GM12878 (cell line): ENCODE results near the gene GP2. TPM values are rescaled to one million over a fixed set of nuclear protein-coding genes. Genes with fewer than 3 reads are reported as not detected.

Source experiments
- ATAC-seq: fragments of 200-7000 bp; cut with Tn5 transposase; 3 replicates; pipeline ENCODE4 v1.9.1; 2020; ENCODE audit warnings: mild to moderate bottlenecking, moderate library complexity
- BruUV-seq: library from RNA; stranded (reverse); fragments of 400-500 nt; replicated peaks from 2 replicates; lab custom pipeline; 2021; lab: Mats Ljungman, UMichigan
- CTCF ChIA-PET: fragments of 300-600 bp; sonication (Branson Sonifier 250); formaldehyde crosslinking; extraction: SDS; loops from one replicate; lab custom pipeline; 2021; ENCODE audit warnings: inconsistent platforms; lab: Yijun Ruan, JAX
- POLR2A ChIA-PET: fragments of 350-600 bp; formaldehyde crosslinking; extraction: SDS; loops from one replicate; lab custom pipeline; 2021; ENCODE audit warnings: inconsistent platforms; lab: Charles Lee
- RAD21 ChIA-PET: fragments of 300-600 bp; sonication (Branson Sonifier 250); formaldehyde crosslinking; loops from one replicate; lab custom pipeline; 2023; ENCODE audit warnings: antibody characterized with exemption; ENCODE audit not compliant: unreplicated experiment; lab: Charles Lee
- SMC1A ChIA-PET: fragments of 300-600 bp; sonication (Branson Sonifier 250); formaldehyde crosslinking; loops from one replicate; lab custom pipeline; 2023; ENCODE audit not compliant: unreplicated experiment, uncharacterized antibody; lab: Charles Lee
- DNase-seq: peaks from one replicate; pipeline ENCODE4 v3.0.0-alpha.2; 2011; ENCODE audit warnings: low read depth, low spot score
- FAIRE-seq: peaks from 3 replicates; lab custom pipeline; 2011; peaks lifted over from hg19 to GRCh38; lab: Jason Lieb, UNC
- H2AFZ ChIP-seq: 2 replicates; pipeline ENCODE4 v1.6.0; 2011; ENCODE audit warnings: low read depth, low read length, control low read depth; ENCODE audit not compliant: control insufficient read depth
- H3K27ac ChIP-seq: 2 replicates; pipeline ENCODE4 v1.5.1; 2011; ENCODE audit warnings: control low read depth; ENCODE audit not compliant: control insufficient read depth, insufficient read depth
- H3K27me3 ChIP-seq, 2 experiments: replicated peaks in 1 of 2; 2 replicates each; pipeline versions ENCODE4 v1.6.0 to v1.6.1; 2011; ENCODE audit warnings: low read length in 1 of 2; ENCODE audit not compliant: control insufficient read depth in 2 of 2, insufficient read depth in 2 of 2
- H3K36me3 ChIP-seq, 2 experiments: 2 replicates each; pipeline ENCODE4 v1.5.1; 2011; ENCODE audit warnings: low read length in 1 of 2; ENCODE audit not compliant: control insufficient read depth in 2 of 2, insufficient read depth in 2 of 2
- H3K4me1 ChIP-seq: 2 replicates; pipeline ENCODE4 v1.6.1; 2011; ENCODE audit warnings: mild to moderate bottlenecking, low read length, moderate library complexity, mixed read lengths; ENCODE audit not compliant: control insufficient read depth, insufficient read depth
- H3K4me2 ChIP-seq: 2 replicates; pipeline ENCODE4 v1.6.0; 2011; ENCODE audit warnings: control low read depth; ENCODE audit not compliant: control insufficient read depth, insufficient read depth
- H3K4me3 ChIP-seq: fragments of 200-600 bp; sonication (generic); 2 replicates; pipeline ENCODE4 v1.5.1; 2016
- H3K79me2 ChIP-seq: 2 replicates; pipeline ENCODE4 v1.6.0; 2011; ENCODE audit warnings: low read length; ENCODE audit not compliant: control insufficient read depth, insufficient read depth
- H3K9ac ChIP-seq: 2 replicates; pipeline ENCODE4 v1.8.0; 2011; ENCODE audit warnings: low read length, control low read depth, mixed read lengths; ENCODE audit not compliant: control insufficient read depth, insufficient read depth
- H3K9me3 ChIP-seq: replicated peaks from 3 replicates; pipeline ENCODE4 v1.5.1; 2011; ENCODE audit warnings: mild to moderate bottlenecking, low read length; ENCODE audit not compliant: control insufficient read depth, insufficient read depth
- H4K20me1 ChIP-seq: 2 replicates; pipeline ENCODE4 v1.6.0; 2011; ENCODE audit not compliant: control insufficient read depth, insufficient read depth
- ATF7 ChIP-seq: fragments of 450-650 bp; IDR thresholded peaks from 2 replicates; pipeline ENCODE4 v1.6.1; 2016; ENCODE audit warnings: low read depth, mild to moderate bottlenecking
- CHD4 ChIP-seq: fragments of 200-600 bp; sonication (generic); IDR thresholded peaks from 2 replicates; pipeline ENCODE4 v1.6.1; 2016; ENCODE audit warnings: mild to moderate bottlenecking
- DPF2 ChIP-seq: fragments of 450-650 bp; IDR thresholded peaks from 2 replicates; pipeline ENCODE4 v1.6.1; 2017; ENCODE audit warnings: mild to moderate bottlenecking
- FOXM1 ChIP-seq: IDR thresholded peaks from 2 replicates; pipeline ENCODE4 v1.6.1; 2012; ENCODE audit warnings: low read depth, mild to moderate bottlenecking, inconsistent platforms, low read length, moderate library complexity
- IRF4 ChIP-seq: IDR thresholded peaks from 2 replicates; pipeline ENCODE4 v1.6.1; 2011; ENCODE audit warnings: low read depth, low read length
- MEF2B ChIP-seq: fragments of 450-650 bp; IDR thresholded peaks from 2 replicates; pipeline ENCODE4 v1.6.1; 2018; ENCODE audit warnings: mild to moderate bottlenecking, moderate library complexity; ENCODE audit not compliant: partially characterized antibody, poor library complexity, severe bottlenecking
- MYC ChIP-seq: IDR thresholded peaks from 2 replicates; pipeline ENCODE4 v1.6.1; 2011; ENCODE audit warnings: mild to moderate bottlenecking, low read length, moderate library complexity, inconsistent platforms; ENCODE audit not compliant: insufficient read depth, insufficient replicate concordance, insufficient read length, severe bottlenecking
- NFYB ChIP-seq: IDR thresholded peaks from 2 replicates; pipeline ENCODE4 v1.6.1; 2011; ENCODE audit warnings: low read depth, mild to moderate bottlenecking, low read length, improper control_type of control experiment, moderate library complexity; ENCODE audit not compliant: insufficient read depth
- NR2F1 ChIP-seq: fragments of 450-650 bp; conservative IDR thresholded peaks from 2 replicates; pipeline ENCODE4 v1.6.1; 2017; ENCODE audit warnings: mild to moderate bottlenecking
- PML ChIP-seq: IDR thresholded peaks from 2 replicates; pipeline ENCODE4 v1.6.1; 2012; ENCODE audit warnings: low read length, inconsistent platforms
- RBBP5 ChIP-seq: fragments of 200-600 bp; sonication (generic); conservative IDR thresholded peaks from 2 replicates; pipeline ENCODE4 v1.6.1; 2016
- SIN3A ChIP-seq: IDR thresholded peaks from 2 replicates; pipeline ENCODE4 v1.6.1; 2012; ENCODE audit warnings: low read depth, low read length, improper control_type of control experiment
- SMAD1 ChIP-seq: fragments of 450-650 bp; IDR thresholded peaks from 2 replicates; pipeline ENCODE4 v1.6.1; 2018; ENCODE audit warnings: mild to moderate bottlenecking, low read depth; ENCODE audit not compliant: partially characterized antibody
- ZBED1 ChIP-seq: IDR thresholded peaks from 2 replicates; pipeline ENCODE4 v1.6.1; 2016; ENCODE audit warnings: borderline replicate concordance
- ZNF384 ChIP-seq: IDR thresholded peaks from 2 replicates; pipeline ENCODE4 v1.6.1; 2012; ENCODE audit warnings: low read depth, mild to moderate bottlenecking, low read length, improper control_type of control experiment, borderline replicate concordance
- WGBS: methylation state at CpG from one replicate; pipeline ENCODE4 v1.1.6; 2016; ENCODE audit warnings: low lambda C conversion rate; ENCODE audit not compliant: insufficient replicate concordance, insufficient coverage; ENCODE audit errors: missing lambda C conversion rate; 5-methylcytosine and 5-hydroxymethylcytosine counted together
- in situ Hi-C: fragments of 300-500 bp; cut with MboI; formaldehyde crosslinking; loops from 9 replicates; pipeline ENCODE4 v1.14.3; 2018; ENCODE audit warnings: mixed read lengths
- intact Hi-C: fragments of 100-400 bp; cut with micrococcal nuclease; formaldehyde crosslinking; loops from one replicate; pipeline ENCODE4 v1.14.2; 2022; ENCODE audit not compliant: unreplicated experiment
- polyA plus RNA-seq, 11 experiments: library from polyadenylated mRNA; depleted of rRNA in 4 of 11; unstranded in 6 of 11; stranded (reverse) in 5 of 11; fragments of >200 nt; fragmentation: Nextera tagmentation in 4 of 11; fragmentation: Illumina TruSeq in 1 of 11; extraction: Ambion mirVana in 4 of 11; extraction: Trizol in 1 of 11; gene quantifications; 1 replicate in 1 of 11; 2 replicates in 10 of 11; pipeline versions ENCODE4 v1.2.1 to v1.2.3, GENCODE V29; 2011 to 2016; ENCODE audit warnings: inconsistent platforms in 2 of 11, missing spikeins in 2 of 11, low read depth in 1 of 11
- total RNA-seq, 4 experiments: library from RNA; depleted of rRNA in 3 of 4; stranded (reverse); fragments of >200 nt in 3 of 4; fragmentation: Illumina TruSeq in 1 of 4; extraction: Trizol in 1 of 4; gene quantifications; 2 replicates each; pipeline versions ENCODE4 v1.2.1 to v1.2.3, GENCODE V29; 2013 to 2021
- TF ChIP-seq, protein P1 (sequence below): IDR thresholded peaks from 2 replicates; pipeline ENCODE4 v1.6.1; 2011; ENCODE audit warnings: borderline replicate concordance, low read depth, mild to moderate bottlenecking, moderate library complexity, low read length; ENCODE audit not compliant: insufficient read depth, poor library complexity, severe bottlenecking
- TF ChIP-seq, protein P2 (sequence below): fragments of 450-650 bp; IDR thresholded peaks from 2 replicates; pipeline ENCODE4 v1.6.1; 2016; ENCODE audit warnings: mild to moderate bottlenecking
- TF ChIP-seq, protein P3 (sequence below): fragments of 450-650 bp; IDR thresholded peaks from 2 replicates; pipeline ENCODE4 v1.6.1; 2016; ENCODE audit warnings: mild to moderate bottlenecking

The GP2 gene
- total and polyA plus RNA-seq, 10 of the 15 experiments (the other 5 are each of a cell fraction or from before 2014, with no cell fraction given): 6.9 TPM; not detected in 9

DNA sequence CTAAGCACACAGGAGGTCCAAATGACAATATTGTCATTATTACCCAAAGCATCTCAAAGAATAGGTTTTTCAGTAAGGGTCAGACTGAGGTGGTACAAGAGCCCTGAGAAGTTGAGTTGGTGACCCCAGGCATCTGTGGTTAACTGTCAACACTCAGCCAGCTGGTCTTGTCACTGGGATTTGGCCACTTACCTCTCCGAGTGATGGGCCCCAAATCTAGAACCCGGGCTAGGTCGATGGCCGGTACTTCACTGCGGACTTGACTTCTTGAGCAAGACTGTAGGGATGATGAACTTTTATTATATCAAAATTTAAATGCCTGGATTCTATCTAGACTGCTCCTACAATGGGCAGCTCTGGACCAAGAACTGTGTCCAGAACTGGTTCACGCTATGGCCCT, 11.5 kb downstream of the GP2 start (continued):
- TF ChIP-seq SMAD1 (no peak), IRF4 (no peak), MEF2B (no peak)

DNA sequence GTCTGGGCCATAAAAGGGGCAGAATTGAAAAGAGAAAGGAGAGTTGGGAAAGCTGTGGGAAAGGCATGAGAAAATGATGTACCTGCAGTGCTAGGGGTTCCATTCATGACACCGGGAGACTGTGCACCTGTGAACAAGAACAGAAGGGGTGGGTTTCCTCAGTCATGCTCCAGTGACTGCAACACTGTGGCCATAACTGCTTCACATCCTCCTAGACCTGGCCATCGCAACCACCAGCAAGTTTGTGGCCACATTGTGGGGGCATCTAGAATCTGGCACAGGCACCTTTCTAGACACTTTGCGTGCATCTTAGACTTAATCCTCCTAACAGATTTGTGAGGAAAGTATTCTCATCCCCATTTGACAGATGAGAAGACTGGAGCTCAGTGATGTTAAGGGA, 12.7 kb downstream of the GP2 start:
- no TSS peak for BruUV-seq
- Histone ChIP-seq H4K20me1 (no peaks in the 10 kb centered on the region), H3K9me3 (no peaks in the 10 kb centered on the region), H3K27me3 (no peaks in the 10 kb centered on the region), H3K79me2 (no peaks in the 10 kb centered on the region), H2AFZ (no peak overlapping the region), H3K36me3 (no peaks in the 10 kb centered on the region), H3K4me2 (no peak overlapping the region), H3K4me3 (no peak overlapping the region), H3K27ac (no peak overlapping the region), H3K9ac (no peak overlapping the region), H3K4me1 (no peaks in the 10 kb centered on the region)
- SMC1A ChIA-PET: interaction anchor here (1.3 kb wide), 1 partner anchor 14 kb away, joined by 4 read pairs; no protein-coding TSS in a partner anchor
- in situ Hi-C loops (no loop called here), intact Hi-C loops (no loop called here)
- WGBS: 34% methylated on average over 3 of the region's 3 CpGs
- POLR2A ChIA-PET: no interaction called here
- DNase-seq (no peak), FAIRE-seq (no peak), ATAC-seq (no peak)
- CTCF ChIA-PET: interaction anchor here (0.9 to 1.7 kb wide), 2 partner anchors 9 to 14 kb away, joined by 3 to 4 read pairs; no protein-coding TSS in a partner anchor
- RAD21 ChIA-PET: interaction anchor here (0.7 to 1.0 kb wide), 2 partner anchors 397 to 571 kb away, joined by 3 to 4 read pairs; no protein-coding TSS in a partner anchor
- TF ChIP-seq FOXM1 (no peak), NR2F1 (no peak), MYC (no peak), SIN3A (no peak), ZNF384 (no peak), ZBED1 (no peak), CHD4 (no peak), RBBP5 (no peak), DPF2 (no peak), ATF7 (no peak), PML (no peak), NFYB (no peak)
- TF ChIP-seq, protein P1, sequence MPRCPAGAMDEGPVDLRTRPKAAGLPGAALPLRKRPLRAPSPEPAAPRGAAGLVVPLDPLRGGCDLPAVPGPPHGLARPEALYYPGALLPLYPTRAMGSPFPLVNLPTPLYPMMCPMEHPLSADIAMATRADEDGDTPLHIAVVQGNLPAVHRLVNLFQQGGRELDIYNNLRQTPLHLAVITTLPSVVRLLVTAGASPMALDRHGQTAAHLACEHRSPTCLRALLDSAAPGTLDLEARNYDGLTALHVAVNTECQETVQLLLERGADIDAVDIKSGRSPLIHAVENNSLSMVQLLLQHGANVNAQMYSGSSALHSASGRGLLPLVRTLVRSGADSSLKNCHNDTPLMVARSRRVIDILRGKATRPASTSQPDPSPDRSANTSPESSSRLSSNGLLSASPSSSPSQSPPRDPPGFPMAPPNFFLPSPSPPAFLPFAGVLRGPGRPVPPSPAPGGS: no peak
- TF ChIP-seq, protein P2, sequence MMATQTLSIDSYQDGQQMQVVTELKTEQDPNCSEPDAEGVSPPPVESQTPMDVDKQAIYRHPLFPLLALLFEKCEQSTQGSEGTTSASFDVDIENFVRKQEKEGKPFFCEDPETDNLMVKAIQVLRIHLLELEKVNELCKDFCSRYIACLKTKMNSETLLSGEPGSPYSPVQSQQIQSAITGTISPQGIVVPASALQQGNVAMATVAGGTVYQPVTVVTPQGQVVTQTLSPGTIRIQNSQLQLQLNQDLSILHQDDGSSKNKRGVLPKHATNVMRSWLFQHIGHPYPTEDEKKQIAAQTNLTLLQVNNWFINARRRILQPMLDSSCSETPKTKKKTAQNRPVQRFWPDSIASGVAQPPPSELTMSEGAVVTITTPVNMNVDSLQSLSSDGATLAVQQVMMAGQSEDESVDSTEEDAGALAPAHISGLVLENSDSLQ: no peak
- TF ChIP-seq, protein P3, sequence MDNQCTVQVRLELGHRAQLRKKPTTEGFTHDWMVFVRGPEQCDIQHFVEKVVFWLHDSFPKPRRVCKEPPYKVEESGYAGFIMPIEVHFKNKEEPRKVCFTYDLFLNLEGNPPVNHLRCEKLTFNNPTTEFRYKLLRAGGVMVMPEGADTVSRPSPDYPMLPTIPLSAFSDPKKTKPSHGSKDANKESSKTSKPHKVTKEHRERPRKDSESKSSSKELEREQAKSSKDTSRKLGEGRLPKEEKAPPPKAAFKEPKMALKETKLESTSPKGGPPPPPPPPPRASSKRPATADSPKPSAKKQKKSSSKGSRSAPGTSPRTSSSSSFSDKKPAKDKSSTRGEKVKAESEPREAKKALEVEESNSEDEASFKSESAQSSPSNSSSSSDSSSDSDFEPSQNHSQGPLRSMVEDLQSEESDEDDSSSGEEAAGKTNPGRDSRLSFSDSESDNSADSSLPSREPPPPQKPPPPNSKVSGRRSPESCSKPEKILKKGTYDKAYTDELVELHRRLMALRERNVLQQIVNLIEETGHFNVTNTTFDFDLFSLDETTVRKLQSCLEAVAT: no peak
